NCI-H2081 treated with DMSO at 0.1 percent for 48 hours (cell line): ENCODE measurements around the gene WDR18.
"Not testable (repeated sequence)": the region's sequence is repeated elsewhere in the genome, so short reads cannot be mapped to it uniquely, and the experiment has no call there.

ENCODE experiments used
- DNase-seq: peaks from one replicate; lab custom pipeline; 2025; lab: John Stamatoyannopoulos, UW

The WDR18 gene

DNA sequence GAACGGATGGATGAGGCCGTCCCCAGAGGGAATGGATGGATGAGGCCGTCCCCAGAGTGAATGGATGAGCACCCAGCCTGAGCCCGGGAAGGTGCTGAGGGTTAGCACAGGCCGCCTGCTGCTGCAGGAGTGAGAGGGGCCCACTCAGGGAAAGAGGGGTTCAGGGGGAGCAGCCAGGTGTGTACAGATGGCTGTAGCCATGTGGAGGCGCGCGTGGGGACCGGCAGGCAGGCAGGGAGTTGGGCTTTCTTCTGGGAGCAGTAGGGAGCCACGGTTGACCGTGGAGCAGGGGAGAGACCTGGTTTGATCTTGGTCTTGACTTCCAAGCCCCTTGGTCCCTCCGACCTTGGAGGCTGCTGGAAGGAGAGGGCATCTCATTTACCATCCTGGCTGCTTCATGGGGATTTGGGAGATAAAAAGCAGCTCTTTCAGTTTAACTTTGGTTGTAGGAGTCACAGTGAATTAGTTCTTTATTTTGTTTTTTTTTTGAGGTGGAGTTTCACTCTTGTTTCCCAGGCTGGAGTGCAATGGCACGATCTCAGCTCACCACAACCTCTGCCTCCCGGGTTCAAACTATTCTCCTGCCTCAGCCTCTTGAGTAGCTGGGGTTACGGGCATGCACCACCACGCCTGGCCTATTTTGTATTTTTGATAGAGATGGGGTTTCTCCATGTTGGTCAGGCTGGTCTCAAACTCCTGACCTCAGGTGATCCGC is 33.6 kb upstream of the WDR18 start:
- DNase-seq, result no peak

- DNase-seq, result no peak
These were observed 32.0 kb upstream of the WDR18 start for GRCh38 chr19:952049-952679.

- DNase-seq, result no peak
These were observed 31.3 kb upstream of the WDR18 start for GRCh38 chr19:952680-953444.

- no peak for DNase-seq
These were observed 30.5 kb upstream of the WDR18 start for GRCh38 chr19:953445-954271.

DNA sequence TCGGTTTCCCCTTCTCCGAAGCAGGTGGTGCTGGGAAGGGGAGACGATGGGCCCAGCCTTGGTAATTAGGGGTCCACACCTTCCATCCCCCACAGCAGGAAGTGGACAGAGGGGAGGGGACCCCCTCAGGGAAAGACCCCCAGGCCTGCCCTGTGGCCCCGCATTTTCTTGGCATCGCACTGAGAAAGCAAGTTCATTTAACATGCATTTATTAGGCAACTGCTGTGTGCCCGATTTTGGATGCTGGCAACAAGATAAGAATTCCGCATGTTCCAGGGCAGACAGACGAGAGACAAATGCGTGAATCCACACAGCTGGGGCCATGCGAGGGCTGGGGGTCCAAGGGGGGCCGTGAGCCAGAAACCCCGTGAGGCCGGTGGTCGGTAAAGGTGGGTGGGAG is 29.9 kb upstream of the WDR18 start:
- DNase-seq, result no peak

GRCh38 chr19:954672-955494 is 29.3 kb upstream of the WDR18 start:
- DNase-seq, result no peak

GRCh38 chr19:955803-956765 is 28.1 kb upstream of the WDR18 start:
- DNase-seq, result no peak

- no peak for DNase-seq
These were observed 27.2 kb upstream of the WDR18 start for GRCh38 chr19:956766-957440.

- DNase-seq, result not testable (repeated sequence)
These were observed 26.6 kb upstream of the WDR18 start for GRCh38 chr19:957578-957977.

DNA sequence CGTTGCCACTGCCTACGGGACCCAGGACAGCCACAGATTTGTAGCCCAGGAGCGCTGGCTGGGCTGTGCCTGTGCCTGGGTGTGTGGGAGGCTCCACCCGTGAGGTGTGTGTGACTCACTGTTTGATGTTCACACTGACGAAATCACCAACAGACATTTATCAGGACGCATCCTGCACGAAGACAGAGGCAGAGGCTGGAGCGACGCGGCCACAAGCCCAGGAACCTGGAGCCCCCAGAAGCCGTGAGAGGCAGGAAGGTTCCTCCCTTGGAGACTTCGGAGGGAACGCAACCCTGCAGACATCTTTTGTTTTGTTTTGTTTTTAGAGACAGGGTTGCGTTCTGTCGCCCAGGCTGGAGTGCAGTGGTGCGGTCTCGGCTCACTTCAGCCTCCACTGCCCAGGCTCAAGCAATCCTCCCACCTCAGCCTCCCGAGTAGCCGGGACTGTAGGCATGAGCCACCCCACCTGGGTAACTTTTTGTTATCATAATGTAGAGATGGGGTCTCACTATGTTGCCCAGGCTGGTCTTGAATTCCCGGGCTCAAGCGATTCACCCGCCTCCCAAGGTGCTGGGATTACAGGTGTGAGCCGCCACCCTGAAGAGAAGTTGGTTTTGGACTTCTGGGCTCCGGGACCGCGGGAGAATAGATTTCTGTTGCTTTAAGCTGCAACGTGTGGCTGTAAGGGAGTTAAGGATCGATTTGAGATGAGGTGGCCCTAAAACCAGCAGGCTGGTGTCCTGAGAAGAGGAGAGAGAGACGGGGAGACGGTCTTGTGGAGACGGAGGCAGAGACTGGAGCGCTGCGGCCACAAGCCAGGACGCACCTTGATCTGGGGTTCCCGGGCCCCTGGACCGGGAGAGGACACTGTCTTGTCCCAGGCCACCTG is 24.9 kb upstream of the WDR18 start:
- DNase-seq, result no peak

DNA sequence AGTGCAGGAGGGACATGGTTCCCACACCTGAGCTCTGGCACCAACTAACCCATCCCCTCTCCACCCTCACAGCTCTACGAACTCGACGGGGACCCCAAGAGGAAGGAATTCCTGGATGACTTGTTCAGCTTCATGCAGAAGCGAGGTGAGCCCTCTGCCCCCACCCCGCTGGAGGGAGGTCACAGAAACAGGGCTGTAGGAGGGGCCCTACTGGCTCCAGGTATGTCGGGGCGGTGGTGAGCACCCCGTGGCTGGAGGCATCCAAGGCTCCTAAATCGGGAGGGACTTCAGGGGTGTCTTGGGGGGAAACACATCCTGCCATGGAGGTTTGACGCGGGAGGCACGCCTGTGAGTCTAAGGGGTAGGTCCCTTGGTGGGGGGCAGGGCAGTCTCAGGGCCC is 24.1 kb upstream of the WDR18 start:
- no peak for DNase-seq

DNA sequence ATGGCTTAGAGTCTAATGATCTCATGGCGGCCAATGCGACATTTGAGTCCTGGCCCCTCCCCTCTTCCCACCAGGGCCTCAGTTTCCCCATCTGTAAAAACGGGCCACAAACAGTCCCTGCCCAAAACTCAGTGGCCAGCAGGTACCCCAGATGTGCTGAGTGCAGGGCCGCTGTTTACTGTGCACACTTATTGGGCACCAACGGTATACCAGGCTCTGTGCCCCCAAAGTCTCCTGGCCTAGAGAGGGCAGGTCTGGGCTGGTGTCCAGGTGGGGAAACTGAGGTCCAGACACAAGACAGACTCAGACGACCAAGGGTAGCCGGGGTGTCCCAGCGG is 23.6 kb upstream of the WDR18 start:
- DNase-seq, result no peak

DNA sequence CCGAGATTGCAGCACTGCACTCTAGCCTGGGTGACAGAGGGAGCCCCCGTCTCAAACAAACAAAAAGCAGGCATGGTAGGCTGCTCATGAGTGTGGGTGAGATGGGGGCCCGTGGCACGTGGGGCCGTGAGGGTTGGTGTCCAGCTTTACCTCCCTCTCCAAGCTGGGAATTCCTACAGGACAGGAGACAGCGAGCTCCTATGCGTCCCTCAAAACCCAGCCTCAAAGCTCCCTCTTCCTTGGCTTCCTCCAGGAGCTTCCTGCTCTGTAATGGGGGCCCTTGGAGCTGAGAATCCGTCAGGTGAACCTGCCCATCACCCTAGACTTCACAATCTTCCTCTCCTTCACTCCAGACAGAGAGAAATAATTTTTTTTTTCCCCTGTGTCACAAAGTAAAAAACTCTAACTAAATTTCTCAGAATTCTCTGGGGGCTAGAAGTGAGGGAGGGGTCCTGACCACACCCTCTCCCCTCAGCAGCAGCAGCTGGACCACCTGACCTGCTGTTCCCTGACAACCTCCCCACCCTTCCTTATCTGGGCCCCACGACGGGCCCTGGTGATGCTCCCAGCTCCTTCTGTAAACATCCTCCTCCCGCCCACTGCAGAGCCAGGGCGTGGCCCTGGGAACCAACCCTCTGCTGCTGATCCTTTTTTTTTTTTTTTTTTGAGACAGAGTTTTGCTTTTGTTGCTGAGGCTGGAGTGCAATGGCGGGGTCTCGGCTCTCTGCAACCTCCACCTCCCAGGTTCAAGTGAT is 22.1 kb upstream of the WDR18 start:
- no peak for DNase-seq

DNA sequence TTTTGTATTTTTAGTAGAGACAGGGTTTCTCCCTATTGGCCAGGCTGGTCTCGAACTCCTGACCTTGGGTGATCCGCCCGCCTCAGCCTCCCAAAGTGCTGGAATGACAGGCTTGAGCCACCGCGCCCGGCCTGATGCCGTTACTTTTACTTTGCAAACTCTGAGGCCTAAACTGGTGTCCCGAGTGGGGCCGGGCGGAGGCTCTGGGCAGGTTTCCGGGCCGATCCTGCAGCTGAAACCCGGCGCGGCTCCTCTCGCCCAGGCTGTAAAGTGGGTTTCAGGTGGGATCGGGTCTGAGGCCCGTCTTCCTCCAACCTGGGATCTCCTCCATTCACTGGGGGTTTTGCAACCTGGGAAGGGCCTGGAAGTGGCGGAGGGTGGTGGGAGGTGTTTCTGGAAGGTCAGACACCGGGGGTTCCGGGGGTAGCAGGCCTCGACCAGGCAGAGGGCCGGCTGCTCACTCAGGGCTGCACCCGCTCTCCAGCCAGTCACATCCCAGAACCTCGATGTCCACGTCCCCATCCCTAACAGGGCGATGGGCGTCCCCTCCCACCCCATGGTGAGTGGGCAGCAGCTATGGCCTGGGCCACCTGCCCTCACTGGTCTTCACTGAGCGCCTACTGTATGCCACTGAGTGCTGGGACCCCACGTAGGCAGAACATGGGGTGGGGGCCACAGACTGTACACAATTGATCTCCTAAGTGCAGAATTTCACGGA is 21.3 kb upstream of the WDR18 start:
- DNase-seq, result no peak

DNA sequence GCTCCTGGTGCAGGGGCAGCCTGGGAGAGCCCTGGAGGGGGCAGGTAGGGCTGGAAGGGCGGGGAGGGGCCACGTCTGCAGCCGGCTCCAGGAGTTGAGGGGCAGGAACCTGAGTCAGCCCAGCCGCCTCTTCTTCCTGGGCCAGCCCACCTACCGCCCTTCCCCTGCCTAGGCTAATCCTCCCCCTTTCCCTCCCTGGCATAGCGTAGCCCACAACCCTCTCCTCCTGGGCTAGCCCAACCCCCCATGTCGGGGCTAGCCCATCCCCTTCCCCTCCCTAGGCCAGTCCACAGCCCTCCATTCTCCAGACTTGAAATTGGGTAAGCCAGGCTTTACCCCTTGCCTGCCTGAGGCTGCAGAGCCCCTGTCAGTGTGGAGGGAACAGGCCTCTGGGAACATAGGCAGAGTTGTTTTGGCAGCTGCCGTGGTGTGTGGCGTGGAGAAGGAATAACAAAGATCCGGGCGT is 20.6 kb upstream of the WDR18 start:
- no peak for DNase-seq

GRCh38 chr19:964116-964520 is 20.0 kb upstream of the WDR18 start:
- DNase-seq, result no peak
